Panc1 (cell line): Measurements from ENCODE around the gene PRIMPOL. TPM values are rescaled to one million over a fixed set of nuclear protein-coding genes. Genes with fewer than 3 reads are reported as not detected.

Experiments
- ATAC-seq: fragments of 200-7000 bp; cut with Tn5 transposase; 2 replicates; pipeline ENCODE4 v1.9.1; 2020; ENCODE audit warnings: mild to moderate bottlenecking, moderate library complexity
- BruUV-seq: library from RNA; stranded (reverse); fragments of 400-500 nt; replicated peaks from 2 replicates; lab custom pipeline; 2021; lab: Mats Ljungman, UMichigan
- CTCF ChIA-PET: fragments of 300-600 bp; sonication (Branson Sonifier 250); formaldehyde crosslinking; loops from one replicate; lab custom pipeline; 2022; ENCODE audit warnings: antibody characterized with exemption; lab: Charles Lee
- POLR2A ChIA-PET: fragments of 300-600 bp; sonication (Branson Sonifier 250); formaldehyde crosslinking; loops from one replicate; lab custom pipeline; 2022; ENCODE audit warnings: antibody characterized with exemption; lab: Charles Lee
- DNase-seq: peaks from one replicate; pipeline ENCODE4 v3.0.0-alpha.2; 2010; ENCODE audit warnings: low read depth, low spot score
- H3K27ac ChIP-seq: 2 replicates; pipeline ENCODE4 v1.5.1; 2011; ENCODE audit warnings: mild to moderate bottlenecking, low read length, inconsistent platforms
- H3K27me3 ChIP-seq: fragments of 200-500 bp; sonication (Bioruptor generic); 2 replicates; pipeline ENCODE4 v1.6.0; 2014; ENCODE audit warnings: low read length, inconsistent platforms; ENCODE audit not compliant: control insufficient read depth, insufficient read depth
- H3K36me3 ChIP-seq: fragments of 200-500 bp; sonication (Bioruptor generic); 2 replicates; pipeline ENCODE4 v1.5.1; 2014; ENCODE audit warnings: inconsistent platforms, mild to moderate bottlenecking, low read length, moderate library complexity; ENCODE audit not compliant: control insufficient read depth, insufficient read depth
- H3K4me1 ChIP-seq: 2 replicates; pipeline ENCODE4 v1.5.1; 2011; ENCODE audit warnings: inconsistent platforms, mild to moderate bottlenecking, low read length, moderate library complexity; ENCODE audit not compliant: control insufficient read depth, insufficient read depth
- H3K4me3 ChIP-seq, 2 experiments: 2 replicates each; pipeline ENCODE4 v1.5.1; 2011 to 2012; ENCODE audit warnings: low read depth in 2 of 2, low read length in 2 of 2, mild to moderate bottlenecking in 2 of 2, inconsistent platforms in 1 of 2, moderate library complexity in 1 of 2
- H3K9me3 ChIP-seq: fragments of 200-500 bp; sonication (Bioruptor generic); 2 replicates; pipeline ENCODE4 v1.5.1; 2014; ENCODE audit warnings: low read depth, mild to moderate bottlenecking, inconsistent platforms, low read length, moderate library complexity; ENCODE audit not compliant: control insufficient read depth, insufficient read depth
- POLR2AphosphoS5 ChIP-seq: IDR thresholded peaks from 2 replicates; pipeline ENCODE4 v1.6.1; 2012; ENCODE audit warnings: mild to moderate bottlenecking, low read depth, low read length, moderate library complexity
- REST ChIP-seq, 2 experiments: IDR thresholded peaks; 2 replicates each; pipeline ENCODE4 v1.6.1; 2011 to 2012; ENCODE audit warnings: low read depth in 2 of 2, control low read depth in 1 of 2, low read length in 1 of 2, mild to moderate bottlenecking in 1 of 2, moderate library complexity in 1 of 2; ENCODE audit not compliant: insufficient read depth in 1 of 2
- SIN3A ChIP-seq: IDR thresholded peaks from 2 replicates; pipeline ENCODE4 v1.6.1; 2012; ENCODE audit warnings: low read depth, mild to moderate bottlenecking, low read length, moderate library complexity, borderline replicate concordance; ENCODE audit not compliant: insufficient read depth
- TCF7L2 ChIP-seq: IDR thresholded peaks from 2 replicates; pipeline ENCODE4 v1.6.1; 2011; ENCODE audit warnings: mild to moderate bottlenecking, low read depth, low read length, inconsistent platforms
- in situ Hi-C: cut with HindIII; loops from 2 replicates; pipeline ENCODE4 v1.10.0; 2016; ENCODE audit warnings: low sequenced_read_pairs, low pct_unique_long_range_greater_than_20kb
- intact Hi-C: fragments of 100-400 bp; cut with micrococcal nuclease; formaldehyde crosslinking; loops from one replicate; pipeline ENCODE4 v1.10.0; 2022; ENCODE audit not compliant: unreplicated experiment
- total RNA-seq: library from RNA; stranded (reverse); gene quantifications from one replicate; pipeline ENCODE4 v1.2.1, GENCODE V29; 2021; ENCODE audit not compliant: unreplicated experiment
- TF ChIP-seq, protein P1 (sequence below): fragments of 450-650 bp; IDR thresholded peaks from 2 replicates; pipeline ENCODE4 v1.5.1; 2017; ENCODE audit warnings: mild to moderate bottlenecking

PRIMPOL gene
- total RNA-seq, 1 experiment from 2014 or later = 11.7 TPM

GRCh38 chr4:184719407-184719806 lies 69.9 kb downstream of the PRIMPOL start:
- H3K36me3 ChIP-seq = peaks cover 8% of the 10 kb centered on the region
- CTCF ChIA-PET = no interaction called here
- no peaks in the 10 kb centered on the region for H3K27me3 ChIP-seq
- DNase-seq (no peak), ATAC-seq (no peak)
- no peak overlapping the region for H3K27ac ChIP-seq
- no peak for TF ChIP-seq SIN3A
- TF ChIP-seq, protein P1, sequence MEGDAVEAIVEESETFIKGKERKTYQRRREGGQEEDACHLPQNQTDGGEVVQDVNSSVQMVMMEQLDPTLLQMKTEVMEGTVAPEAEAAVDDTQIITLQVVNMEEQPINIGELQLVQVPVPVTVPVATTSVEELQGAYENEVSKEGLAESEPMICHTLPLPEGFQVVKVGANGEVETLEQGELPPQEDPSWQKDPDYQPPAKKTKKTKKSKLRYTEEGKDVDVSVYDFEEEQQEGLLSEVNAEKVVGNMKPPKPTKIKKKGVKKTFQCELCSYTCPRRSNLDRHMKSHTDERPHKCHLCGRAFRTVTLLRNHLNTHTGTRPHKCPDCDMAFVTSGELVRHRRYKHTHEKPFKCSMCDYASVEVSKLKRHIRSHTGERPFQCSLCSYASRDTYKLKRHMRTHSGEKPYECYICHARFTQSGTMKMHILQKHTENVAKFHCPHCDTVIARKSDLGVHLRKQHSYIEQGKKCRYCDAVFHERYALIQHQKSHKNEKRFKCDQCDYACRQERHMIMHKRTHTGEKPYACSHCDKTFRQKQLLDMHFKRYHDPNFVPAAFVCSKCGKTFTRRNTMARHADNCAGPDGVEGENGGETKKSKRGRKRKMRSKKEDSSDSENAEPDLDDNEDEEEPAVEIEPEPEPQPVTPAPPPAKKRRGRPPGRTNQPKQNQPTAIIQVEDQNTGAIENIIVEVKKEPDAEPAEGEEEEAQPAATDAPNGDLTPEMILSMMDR = no peak
- TF ChIP-seq TCF7L2 = no peak
- in situ Hi-C loops = no loop called here
- no peak overlapping the region for H3K4me3 ChIP-seq
- no peaks in the 10 kb centered on the region for H3K4me1 ChIP-seq
- H3K9me3 ChIP-seq = no peaks in the 10 kb centered on the region
- POLR2A ChIA-PET = no interaction called here
- intact Hi-C loops = no loop called here
- no TSS peak for BruUV-seq

- no peak for TF ChIP-seq SIN3A
- no peak for TF ChIP-seq TCF7L2
- no peak for TF ChIP-seq REST (IDR thresholded peaks at IDR 0.05; ENCODE audit: insufficient read depth in 1 of 2, low read depth in 2 of 2, low read length in 1 of 2)
- TF ChIP-seq POLR2AphosphoS5 = no peak
- TF ChIP-seq, protein P1 = no peak
- POLR2A ChIA-PET = no interaction called here
These were observed 71.7 kb downstream of the PRIMPOL start for GRCh38 chr4:184721254-184721653.

More at GRCh38 chr4:184721254-184721653, 71.7 kb downstream of the PRIMPOL start:
- in situ Hi-C loops = no loop called here
- ATAC-seq (no peak), DNase-seq (no peak)
- BruUV-seq = no TSS peak
- H3K36me3 ChIP-seq = peaks cover 13% of the 10 kb centered on the region
- intact Hi-C loops = no loop called here
- H3K9me3 ChIP-seq = no peaks in the 10 kb centered on the region
- no peak overlapping the region for H3K4me3 ChIP-seq
- H3K4me1 ChIP-seq = no peaks in the 10 kb centered on the region
- H3K27ac ChIP-seq = no peak overlapping the region
- H3K27me3 ChIP-seq = no peaks in the 10 kb centered on the region
- CTCF ChIA-PET = no interaction called here
